DMS 273 (cell line): ENCODE results near the gene VEPH1.

Source experiments
- DNase-seq: peaks from one replicate; lab custom pipeline; 2025; ENCODE audit not compliant: unreplicated experiment; lab: John Stamatoyannopoulos, UW

The VEPH1 gene

DNA sequence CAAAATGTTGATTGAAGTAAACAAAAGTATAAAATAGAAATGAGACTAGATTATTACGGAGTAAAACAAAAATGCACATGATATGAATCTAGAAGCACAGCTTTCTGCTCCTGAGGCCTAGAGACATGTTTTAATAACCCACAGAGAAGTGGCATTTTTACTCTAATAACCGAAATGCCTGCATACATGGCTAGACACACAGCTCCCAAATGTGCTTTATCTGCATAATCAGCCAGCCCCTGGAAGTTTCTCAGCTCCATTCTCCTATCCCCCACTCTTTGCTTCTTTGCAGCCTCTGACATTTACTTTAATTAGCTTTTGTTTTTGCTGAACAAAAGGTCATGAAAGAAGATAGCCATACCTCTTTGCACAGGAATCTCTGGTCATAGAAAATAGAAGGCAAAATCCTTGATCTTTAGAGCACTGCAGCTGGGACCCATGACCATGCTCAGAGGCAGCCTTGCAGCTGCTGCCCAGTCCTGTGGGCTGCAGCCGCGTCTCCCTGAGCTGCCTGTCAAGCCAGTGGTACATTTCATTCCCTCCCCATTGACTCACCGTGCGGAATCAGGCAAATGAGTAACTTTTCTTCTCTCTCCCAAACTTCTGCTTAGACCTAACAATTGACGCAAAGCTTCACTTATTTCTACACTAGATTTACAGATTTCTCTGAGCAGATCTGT, at the start of gene VEPH1:
Gene VEPH1, minus strand, starts transcription at position 501 of the 680 bp plus-strand sequence. CDS start 8,067 bp downstream, outside the sequence.
- DNase-seq = no peak

DNA sequence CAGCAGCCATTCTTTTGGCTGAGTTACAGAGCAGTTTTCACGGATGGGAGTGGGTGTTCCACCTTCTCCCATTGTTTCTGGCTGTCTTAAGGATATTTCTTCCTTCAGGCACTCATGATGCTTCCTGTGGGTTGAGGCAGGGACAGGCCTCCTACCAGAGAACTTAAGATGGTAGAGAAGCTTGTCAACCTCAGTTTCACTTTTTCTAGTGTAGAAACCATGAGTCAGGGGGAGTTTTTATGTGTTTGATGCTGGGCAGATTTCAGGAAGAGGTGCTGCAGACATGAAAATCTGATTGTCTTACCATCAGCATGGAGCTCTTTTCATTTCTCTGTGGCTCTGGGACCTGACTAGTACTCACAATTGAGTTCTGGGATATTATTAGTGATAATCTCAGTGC, 48.7 kb upstream of the VEPH1 start:
- no peak for DNase-seq

DNA sequence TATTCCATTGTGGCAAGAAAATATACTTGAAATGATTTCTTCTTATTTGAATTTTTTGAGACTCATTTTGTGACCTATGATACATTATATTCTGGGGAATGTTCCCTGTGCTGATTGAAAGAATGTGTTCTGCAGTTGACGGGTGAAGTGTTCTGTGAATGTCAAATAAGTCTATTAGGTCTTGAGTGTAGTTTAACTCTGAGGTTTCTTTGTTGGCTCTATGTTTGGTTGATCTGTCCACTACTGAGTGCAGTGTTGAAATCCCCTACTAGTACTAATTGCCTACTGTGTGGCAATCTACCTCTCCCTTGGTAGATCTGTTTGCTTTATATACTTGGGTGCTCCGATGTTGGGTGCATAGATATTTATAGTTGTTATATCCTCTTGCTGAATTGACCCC, 46.3 kb upstream of the VEPH1 start:
- no peak for DNase-seq

DNA sequence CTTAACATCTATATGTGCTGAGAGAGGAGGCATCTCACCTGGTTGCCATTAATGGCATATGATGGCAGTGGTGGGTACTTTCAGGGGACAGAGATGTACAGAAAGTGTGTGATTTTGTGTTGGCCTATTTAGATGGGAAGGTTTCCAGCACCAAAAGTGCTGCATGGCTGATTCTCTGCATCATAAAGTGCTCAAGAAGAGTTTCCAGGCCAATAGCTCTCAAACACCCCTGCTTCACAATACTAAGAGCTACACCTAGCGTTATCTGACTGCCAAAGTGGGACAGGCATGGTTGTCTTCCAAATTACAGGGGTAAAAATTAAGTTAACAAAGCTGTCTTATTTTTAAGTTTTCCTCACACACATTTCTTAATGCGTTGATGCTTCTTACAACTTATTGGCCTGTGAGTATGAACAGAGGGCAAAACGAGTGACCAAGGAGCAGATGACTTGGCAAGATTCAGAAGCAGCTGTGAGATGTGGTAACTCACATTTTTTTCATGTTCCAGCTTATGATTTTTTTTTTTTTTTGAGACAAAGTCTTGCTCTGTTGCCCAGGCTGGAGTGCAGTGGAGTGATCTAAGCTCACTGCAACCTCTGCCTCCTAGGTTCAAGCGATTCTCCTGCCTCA, 41.4 kb upstream of the VEPH1 start:
- DNase-seq = no peak

DNA sequence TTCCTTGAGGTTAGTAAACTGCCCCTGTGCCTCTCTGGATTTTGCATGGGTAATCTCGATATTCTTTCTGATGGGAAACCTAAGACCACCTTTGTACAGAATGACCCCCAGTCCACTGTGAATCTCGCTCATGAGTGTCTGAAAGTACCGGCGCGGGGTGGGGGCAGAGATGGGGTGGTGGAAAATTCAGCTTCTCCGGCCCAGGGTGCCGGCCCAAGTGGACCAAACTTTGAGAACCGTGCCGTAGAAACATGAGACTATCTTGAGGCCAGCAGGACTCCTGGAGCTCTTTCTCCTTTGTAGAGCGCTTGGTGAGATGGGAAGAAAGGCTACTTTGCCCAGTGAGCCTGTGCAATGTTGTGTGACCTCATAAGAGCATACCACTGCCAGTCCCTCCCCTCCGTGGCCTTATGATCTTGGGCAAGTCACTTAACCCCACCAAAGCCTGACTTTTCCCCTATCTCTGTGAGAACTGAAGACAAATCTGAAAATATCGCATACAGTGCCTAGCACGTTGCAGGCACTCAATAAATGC, 40.4 kb upstream of the VEPH1 start:
- DNase-seq = no peak

DNA sequence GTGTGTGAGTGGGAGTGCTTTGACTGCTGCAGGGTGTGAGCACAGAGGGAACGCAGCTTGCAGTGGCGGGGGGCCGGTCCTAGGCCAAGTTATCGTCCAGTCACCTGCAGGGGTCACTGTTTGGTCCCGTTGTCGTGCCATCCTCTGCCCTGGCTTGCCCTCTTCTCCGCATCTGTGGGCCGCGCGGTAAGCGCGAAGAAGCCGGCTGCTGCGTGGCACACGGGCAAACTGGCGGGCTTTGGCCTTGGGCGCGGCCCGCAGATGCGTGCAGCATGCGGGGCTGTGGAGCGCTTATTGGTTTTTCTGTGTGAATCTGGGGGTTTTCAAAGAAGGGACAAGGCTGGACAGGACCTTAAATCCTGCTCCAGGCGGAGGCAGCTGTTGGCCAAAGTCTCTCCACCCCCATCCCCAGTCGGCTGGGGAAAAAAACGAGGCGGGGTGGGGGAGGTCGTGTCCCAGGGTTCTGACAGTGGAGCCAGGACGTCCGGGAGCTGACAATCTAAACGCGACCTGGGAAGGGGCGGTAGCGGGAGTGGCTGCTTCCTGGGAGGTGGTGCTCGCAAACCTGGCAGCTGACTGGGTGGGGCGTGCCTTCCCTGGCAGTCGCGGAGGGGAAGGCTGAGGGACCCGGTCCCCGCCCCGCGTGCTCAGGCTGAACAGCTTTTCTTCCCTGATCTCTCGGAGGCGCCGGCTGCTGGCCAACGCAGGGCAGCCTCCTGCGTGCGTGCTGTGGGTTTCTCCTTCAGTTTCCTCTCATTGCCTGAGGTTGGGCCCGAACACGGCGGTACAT, 39.7 kb upstream of the VEPH1 start:
- DNase-seq = no peak

DNA sequence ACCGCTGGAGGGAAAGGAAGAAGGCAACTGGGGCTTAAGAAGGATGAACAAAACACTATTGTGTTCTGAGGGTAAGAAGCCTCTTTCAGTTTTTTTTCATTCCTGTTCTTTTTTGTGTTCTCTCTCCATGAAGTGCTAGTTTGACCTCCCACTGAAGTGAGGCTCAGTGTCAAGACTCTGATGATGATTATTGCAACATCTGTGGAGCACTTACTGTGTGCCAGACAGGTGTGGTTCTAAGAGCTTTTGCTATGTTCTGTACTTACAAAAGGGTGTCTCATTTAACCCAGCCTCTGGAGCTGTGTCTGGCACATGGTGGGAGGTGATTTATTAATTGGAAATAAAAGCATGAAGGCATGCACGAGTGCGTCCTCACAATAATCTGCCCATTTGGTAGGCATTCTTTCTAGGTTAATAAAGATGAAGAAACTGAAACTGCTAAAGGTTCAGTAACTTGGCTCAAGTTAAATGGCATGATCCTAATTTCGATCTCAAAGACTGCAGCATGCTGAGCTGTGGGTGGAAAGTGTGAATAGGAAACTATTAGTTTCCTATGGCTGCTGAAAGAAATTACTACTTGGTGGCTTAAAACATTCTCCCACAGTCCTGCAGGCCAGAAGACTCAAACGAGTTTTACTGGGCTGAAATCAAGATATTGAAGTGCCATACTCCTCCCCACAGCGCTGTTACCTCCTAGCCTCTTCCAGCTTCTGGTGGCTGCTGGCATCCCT, 38.5 kb upstream of the VEPH1 start:
- DNase-seq = no peak

DNA sequence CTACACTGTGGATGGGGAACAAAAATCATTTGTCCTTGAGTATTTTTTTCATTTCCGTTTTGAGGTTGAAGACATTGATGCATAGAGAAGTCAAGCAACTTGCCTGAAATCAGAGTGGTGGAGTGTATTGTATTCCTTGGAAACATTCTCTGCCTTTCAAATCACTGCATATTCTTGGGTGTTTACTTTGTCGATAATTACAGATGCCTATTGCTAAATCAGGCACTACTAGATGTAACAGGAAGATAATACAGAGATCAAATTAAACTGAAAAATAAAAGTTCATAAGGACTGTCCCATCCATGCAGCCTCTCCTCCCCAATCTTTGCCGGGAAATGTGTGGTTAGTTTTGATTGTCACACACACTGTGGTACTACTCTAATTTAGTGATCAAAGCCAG, 37.4 kb upstream of the VEPH1 start:
- DNase-seq = no peak

DNA sequence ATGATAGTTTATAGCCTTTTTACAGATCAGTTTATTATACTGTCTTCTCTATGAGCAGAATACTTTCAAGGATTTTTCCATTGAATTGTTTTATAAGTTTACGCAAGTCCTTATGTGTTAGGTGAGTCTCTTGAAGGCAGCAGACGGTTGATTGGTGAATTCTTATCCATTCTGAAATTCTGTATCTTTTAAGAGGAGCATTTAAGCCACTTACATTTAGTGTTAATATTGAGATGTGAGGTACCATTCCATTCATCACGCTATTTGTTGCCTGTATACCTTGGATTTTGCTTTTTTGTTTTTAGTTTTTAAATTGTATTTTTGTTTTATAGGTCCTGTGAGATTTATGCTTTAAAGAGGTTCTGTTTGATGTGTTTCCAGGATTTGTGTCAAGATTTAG, 32.5 kb upstream of the VEPH1 start:
- no peak for DNase-seq

DNA sequence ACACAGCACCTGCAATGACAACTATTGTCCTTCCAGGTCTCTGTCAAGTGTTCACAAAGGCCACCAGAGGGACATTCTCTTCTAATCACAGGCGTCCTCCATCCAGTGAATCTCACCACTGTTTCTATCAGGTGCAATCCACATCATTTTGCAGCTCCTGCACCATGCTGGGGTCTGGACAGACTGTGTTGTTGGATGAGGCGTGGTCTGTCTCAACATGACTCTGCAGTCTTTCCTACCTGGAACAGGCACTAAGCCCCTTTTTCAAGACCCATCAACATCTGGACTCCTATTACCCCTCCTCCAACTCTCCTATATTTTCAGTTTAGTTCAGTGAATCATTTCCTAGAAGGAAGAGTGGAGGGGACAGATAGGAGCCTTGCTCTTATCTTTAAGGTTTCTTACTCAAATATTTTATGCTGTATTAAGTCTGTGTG, 31.5 kb upstream of the VEPH1 start:
- DNase-seq = no peak

DNA sequence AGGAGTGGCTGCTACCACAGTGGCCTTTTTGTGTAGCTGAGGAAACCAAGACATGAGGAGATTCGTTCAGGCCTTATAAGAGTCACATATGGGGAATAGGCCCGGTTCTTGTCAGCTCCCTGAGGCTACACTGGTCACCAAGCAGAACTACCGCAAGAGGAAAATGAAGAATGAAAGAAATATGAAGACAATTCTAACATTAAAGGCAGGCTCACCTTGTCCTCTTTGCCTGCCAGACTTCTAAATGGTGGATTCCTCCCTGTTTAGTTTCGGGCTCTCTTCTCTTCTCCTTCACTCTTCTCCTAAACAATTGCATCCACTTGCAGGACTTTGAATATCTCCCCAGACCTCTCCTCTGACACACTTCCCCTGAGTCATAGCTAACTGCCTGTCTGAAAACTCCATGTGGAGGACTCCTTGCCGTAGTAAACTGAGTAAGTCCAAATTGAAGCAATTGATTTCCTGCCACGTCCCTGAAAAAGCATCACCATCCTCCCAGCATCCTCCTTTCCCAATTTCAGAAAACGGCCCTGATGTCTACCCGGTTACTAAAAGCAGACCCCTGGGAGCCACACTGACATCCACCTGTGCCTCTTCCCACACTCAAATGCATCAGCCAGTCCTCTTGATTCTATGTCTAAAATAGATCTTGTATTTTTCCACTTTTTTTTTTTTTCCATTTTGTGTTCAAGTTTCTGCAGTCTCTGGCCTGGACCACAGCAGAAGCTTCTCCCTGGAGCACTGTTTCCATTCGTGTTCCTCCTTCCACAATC, 30.3 kb upstream of the VEPH1 start:
- no peak for DNase-seq

DNA sequence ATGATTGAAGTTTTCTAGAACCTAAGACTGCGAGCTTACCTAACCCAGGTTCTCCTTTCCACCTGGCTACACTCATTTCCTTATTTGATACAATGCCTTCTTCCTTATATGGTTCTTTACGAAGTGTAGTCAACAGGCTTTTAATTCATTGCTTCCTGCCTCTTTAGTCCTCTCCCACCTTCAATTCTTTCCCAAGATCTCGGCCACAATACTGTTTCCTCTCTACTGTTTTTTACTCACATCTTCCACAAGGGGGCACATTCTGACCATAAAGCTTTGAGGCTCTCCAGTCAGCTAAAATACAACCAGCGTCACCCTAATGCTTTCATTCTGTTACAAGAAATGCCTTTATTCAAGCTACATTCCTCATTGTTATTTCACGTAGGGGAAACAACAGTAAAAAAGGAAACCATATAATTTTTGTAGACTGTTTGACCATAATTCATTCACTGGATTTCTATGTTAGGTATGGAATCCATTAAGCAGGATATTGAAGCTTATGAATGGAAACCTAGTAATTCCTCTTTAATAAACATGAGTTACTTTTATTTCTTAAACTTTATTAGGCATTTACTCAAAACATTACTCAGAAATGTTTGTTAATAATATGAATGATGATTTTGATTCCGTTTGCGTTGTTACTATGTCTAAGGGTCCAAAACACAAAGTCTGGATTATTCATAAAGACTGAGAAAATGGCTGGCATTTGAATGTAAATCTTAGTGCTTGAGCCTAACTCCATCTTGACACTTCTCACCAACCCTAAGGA, 29.5 kb upstream of the VEPH1 start:
- DNase-seq = peak; percentile 92

DNA sequence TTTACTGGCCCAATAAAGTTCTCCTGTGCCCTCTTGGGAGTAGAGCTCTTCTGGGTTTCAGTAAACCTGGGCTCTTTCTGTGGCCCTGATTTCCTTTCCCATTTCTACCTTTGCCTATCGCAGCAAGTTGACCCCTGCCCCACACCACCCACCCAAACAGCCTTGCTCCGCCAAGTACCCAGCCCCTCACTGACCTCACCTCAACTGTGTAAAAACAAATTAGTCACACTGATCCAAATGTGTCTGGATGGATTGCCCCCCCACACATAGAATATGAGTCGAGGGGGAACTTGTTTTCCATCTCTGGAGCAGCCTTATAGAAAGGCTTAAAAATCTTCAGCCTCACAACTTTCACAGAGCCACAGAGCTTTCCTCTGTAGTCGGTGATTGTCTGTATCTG, 28.6 kb upstream of the VEPH1 start:
- no peak for DNase-seq

DNA sequence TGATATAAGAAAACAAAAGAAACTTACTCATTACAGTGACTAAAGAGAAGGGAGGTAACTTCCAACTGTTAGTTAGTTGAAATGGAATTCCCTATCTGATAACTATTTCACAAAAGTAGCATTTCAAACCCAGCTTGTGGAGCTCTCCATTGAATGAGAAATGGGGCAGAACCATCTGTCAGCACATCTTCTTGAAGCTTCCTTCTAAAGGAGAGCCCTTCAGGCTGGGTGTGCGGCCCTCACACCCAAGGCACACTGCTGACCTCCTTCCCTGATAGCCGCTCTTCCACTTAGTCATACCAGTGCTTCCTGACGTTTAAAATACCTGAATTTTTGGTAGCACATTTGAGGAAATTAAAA, 28.1 kb upstream of the VEPH1 start:
- DNase-seq = no peak

DNA sequence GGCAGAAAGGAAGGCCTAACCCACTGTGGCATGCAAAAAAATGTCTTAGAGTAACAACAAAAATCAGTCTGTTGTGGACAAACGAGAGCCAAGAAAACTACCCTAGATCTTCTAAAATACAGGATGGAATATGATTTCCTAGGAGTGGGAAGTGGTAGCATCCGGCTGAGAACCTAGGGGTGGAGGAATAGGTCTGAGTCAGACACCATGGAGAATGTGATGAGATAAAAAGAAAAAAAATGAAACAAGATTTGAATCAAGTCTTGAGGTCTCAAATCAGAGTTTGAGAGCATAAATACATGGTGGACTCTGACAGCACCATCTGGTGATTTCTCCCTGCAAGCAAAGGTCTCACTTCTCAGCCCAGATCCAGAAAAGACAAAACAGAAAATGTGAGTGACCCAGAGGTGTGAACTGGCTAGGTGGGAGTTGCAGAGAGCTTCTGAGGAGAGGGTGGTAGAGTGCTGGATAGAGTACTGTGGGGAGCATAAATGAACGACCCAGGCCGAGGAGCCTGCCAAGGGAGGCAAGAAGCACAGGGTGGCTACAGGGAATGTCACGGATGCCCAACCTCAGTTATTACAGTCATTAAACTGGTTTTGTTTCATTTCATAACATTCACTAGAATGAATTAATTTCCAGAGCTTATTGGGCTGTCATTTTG, 27.6 kb upstream of the VEPH1 start:
- no peak for DNase-seq

DNA sequence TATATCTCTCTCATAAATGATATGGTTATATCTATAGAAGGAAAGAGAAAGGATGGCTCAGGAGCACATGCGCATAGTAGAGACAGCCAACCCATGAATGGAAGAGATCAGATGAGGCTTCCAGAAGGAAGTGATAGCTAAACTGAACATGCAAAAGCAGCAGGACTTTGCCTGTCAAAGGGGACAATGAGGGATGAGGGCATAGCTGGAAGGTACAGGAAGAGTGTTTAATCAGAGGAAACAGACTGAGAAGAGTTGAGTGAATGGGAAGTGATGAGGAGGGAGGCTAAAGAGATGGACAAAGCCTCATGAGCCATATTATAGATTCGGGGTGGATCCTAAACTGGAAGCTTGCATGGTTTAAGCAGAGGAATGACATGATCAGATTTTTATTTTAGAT, 26.5 kb upstream of the VEPH1 start:
- DNase-seq = no peak

DNA sequence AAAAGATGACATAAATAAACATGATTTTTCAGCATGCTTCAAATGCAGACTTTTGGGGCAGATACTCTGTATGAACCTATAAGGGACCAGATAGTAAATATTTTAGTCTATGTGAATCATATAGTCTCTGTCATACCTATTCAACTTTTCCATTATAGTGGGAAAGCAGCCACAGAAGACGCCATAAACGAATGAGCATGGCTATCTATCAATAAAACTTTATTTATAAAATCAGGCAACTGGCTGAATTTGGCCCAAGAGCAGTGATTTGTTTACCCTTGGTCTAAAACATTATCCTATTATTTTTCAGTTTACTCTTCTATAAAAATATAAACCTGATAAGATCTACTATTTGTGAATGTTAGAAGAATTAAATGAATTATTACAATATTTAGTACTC, 25.9 kb upstream of the VEPH1 start:
- DNase-seq = no peak

DNA sequence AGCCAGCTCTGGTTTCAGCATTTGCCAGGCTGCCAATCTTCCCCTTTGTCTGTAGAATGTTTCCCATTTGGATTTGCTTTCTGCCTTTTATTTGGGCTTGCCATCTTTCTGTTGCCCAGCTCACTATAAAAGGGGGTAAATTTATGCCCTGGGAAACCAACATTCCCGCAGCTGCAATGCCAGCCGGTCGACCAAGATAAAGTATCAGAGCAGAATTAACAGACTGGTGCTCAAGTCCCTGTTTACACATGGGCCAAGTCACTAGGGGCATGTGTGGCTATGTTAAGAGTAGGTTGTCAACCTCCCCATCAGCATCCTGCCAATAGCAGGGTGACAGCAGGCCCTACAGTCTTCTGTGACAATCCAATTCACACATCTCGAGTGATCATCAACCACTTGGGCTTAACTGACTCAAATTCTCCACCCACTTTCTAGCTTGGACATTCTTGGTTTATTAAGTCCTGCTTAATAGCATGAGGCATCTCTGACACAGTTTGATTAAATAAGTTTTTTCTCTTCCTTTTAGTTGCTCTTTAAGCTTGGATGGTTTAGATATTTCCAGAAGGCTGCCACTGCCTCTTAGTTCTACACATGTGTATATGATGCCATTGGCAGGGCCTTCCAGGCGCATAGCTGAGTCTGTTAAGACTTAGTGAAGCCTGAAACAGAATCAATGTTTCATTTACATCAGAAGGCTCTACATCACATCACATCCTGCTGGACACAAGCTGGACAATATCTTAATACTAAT, 24.1 kb upstream of the VEPH1 start:
- DNase-seq = no peak

DNA sequence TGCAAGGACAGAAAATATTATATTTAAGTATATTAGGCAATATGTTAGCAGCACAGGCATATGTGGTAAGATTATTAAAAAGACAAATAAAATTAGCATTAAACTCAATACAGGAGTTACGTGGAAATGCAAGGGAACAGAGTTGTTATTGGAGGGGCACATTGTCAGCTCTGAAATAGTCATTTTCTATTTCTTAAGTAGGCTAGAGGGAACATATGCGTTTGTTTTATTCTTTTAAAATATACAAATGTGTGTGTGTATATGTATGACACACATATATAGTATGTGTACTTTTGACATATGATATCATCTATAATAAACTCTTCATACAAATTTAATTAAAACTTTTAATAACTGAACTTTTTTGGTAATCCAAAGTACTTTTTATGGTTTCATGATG, 22.8 kb upstream of the VEPH1 start:
- DNase-seq = no peak
